CD14-positive monocyte (primary cell): ENCODE results near the gene SH2D3C. TPM values are rescaled to one million over a fixed set of nuclear protein-coding genes. Genes with fewer than 3 reads are reported as not detected.

Source experiments
- DNase-seq, 3 donors: peaks; one replicate each; pipeline ENCODE4 v3.0.0-alpha.2; 2011 to 2022
- H2AFZ ChIP-seq: 2 replicates; pipeline ENCODE4 v1.6.0; 2012; ENCODE audit warnings: mild to moderate bottlenecking, low read depth, low read length, inconsistent platforms; ENCODE audit not compliant: insufficient read depth, poor library complexity, severe bottlenecking
- H3K27ac ChIP-seq, 2 donors: 1 replicate in 1 of 2; 2 replicates in 1 of 2; pipeline ENCODE4 v1.5.1; 2012 to 2013; ENCODE audit warnings: low read length in 2 of 2, control low read depth in 1 of 2, inconsistent platforms in 1 of 2, low read depth in 1 of 2, mild to moderate bottlenecking in 1 of 2
- H3K27me3 ChIP-seq, 2 donors: one replicate each; pipeline versions ENCODE4 v1.6.0 to v1.6.1; 2011 to 2013; ENCODE audit warnings: low read length in 2 of 2; ENCODE audit not compliant: control insufficient read depth in 2 of 2, insufficient read depth in 2 of 2
- H3K36me3 ChIP-seq, 2 donors: replicated peaks in 1 of 2; 1 replicate in 1 of 2; 2 replicates in 1 of 2; pipeline versions ENCODE4 v1.5.1 to v1.6.1; 2012 to 2013; ENCODE audit warnings: low read length in 2 of 2, control low read depth in 1 of 2, inconsistent platforms in 1 of 2, mild to moderate bottlenecking in 1 of 2; ENCODE audit not compliant: insufficient read depth in 2 of 2, control insufficient read depth in 1 of 2
- H3K4me1 ChIP-seq, 2 donors: 1 replicate in 1 of 2; 2 replicates in 1 of 2; pipeline versions ENCODE4 v1.5.1 to v1.6.1; 2012 to 2013; ENCODE audit warnings: low read length in 2 of 2, control low read depth in 1 of 2, inconsistent platforms in 1 of 2, mild to moderate bottlenecking in 1 of 2, moderate library complexity in 1 of 2; ENCODE audit not compliant: insufficient read depth in 2 of 2, control insufficient read depth in 1 of 2
- H3K4me2 ChIP-seq: replicated peaks from 2 replicates; pipeline ENCODE3; 2012; ENCODE audit warnings: low read length, moderate library complexity, mild to moderate bottlenecking; ENCODE audit not compliant: poor library complexity, severe bottlenecking; ENCODE audit errors: extremely low read depth
- H3K4me3 ChIP-seq, 3 experiments: fragments of 200-600 bp in 1 of 3; sonication (generic) in 1 of 3; replicated peaks in 1 of 3; 1 replicate in 2 of 3; 2 replicates in 1 of 3; pipeline ENCODE4 v1.5.1; 2011 to 2013; ENCODE audit warnings: low read length in 3 of 3, mild to moderate bottlenecking in 3 of 3, control low read depth in 2 of 3, low read depth in 2 of 3, inconsistent platforms in 1 of 3, moderate library complexity in 1 of 3
- H3K79me2 ChIP-seq: 2 replicates; pipeline ENCODE4 v1.6.0; 2012; ENCODE audit warnings: mild to moderate bottlenecking, control low read depth, inconsistent platforms, low read length, moderate library complexity; ENCODE audit not compliant: insufficient read depth
- H3K9ac ChIP-seq: 2 replicates; pipeline ENCODE4 v1.6.0; 2017; ENCODE audit warnings: low read length, mild to moderate bottlenecking; ENCODE audit not compliant: insufficient read depth, poor library complexity, severe bottlenecking
- H3K9me3 ChIP-seq, 2 donors: replicated peaks in 1 of 2; 1 replicate in 1 of 2; 2 replicates in 1 of 2; pipeline versions ENCODE4 v1.5.1 to v1.6.1; 2012 to 2013; ENCODE audit warnings: low read length in 2 of 2, control low read depth in 1 of 2; ENCODE audit not compliant: control insufficient read depth in 1 of 2, insufficient read depth in 1 of 2
- H4K20me1 ChIP-seq: 2 replicates; pipeline ENCODE4 v1.6.0; 2012; ENCODE audit warnings: mild to moderate bottlenecking, low read length, control low read depth, moderate library complexity; ENCODE audit not compliant: insufficient read depth
- H3K27ac Mint-ChIP-seq, 7 donors: one replicate each; pipeline ENCODE4 v1.8.0; 2020; ENCODE audit warnings: mild to moderate bottlenecking in 7 of 7, mixed read lengths in 7 of 7, moderate library complexity in 6 of 7, inconsistent platforms in 2 of 7
- H3K27me3 Mint-ChIP-seq, 3 donors: one replicate each; pipeline ENCODE4 v1.8.0; 2021 to 2022; ENCODE audit warnings: low read depth in 3 of 3, mild to moderate bottlenecking in 3 of 3, mixed read lengths in 3 of 3, moderate library complexity in 3 of 3, inconsistent platforms in 1 of 3
- H3K36me3 Mint-ChIP-seq, 2 donors: one replicate each; pipeline ENCODE4 v1.8.0; 2020; ENCODE audit warnings: mixed read lengths in 2 of 2, inconsistent platforms in 1 of 2, mild to moderate bottlenecking in 1 of 2
- H3K4me1 Mint-ChIP-seq: one replicate; pipeline ENCODE4 v1.8.0; 2020; ENCODE audit warnings: mild to moderate bottlenecking, mixed read lengths
- H3K4me3 Mint-ChIP-seq, 2 donors: one replicate each; pipeline ENCODE4 v1.8.0; 2020; ENCODE audit warnings: mild to moderate bottlenecking in 2 of 2, mixed read lengths in 2 of 2, moderate library complexity in 1 of 2
- H3K9me3 Mint-ChIP-seq, 7 donors: one replicate each; pipeline ENCODE4 v1.8.0; 2020 to 2022; ENCODE audit warnings: mixed read lengths in 7 of 7, mild to moderate bottlenecking in 6 of 7, moderate library complexity in 6 of 7, inconsistent platforms in 2 of 7
- WGBS: methylation state at CpG from one replicate; pipeline ENCODE4 v1.1.5; 2013; ENCODE audit warnings: missing lambda C conversion rate; ENCODE audit not compliant: insufficient coverage; 5-methylcytosine and 5-hydroxymethylcytosine counted together
- intact Hi-C, 2 donors: fragments of 100-400 bp; cut with micrococcal nuclease; formaldehyde crosslinking; loops; one replicate each; pipeline versions ENCODE4 v1.15.0 to v1.15.1; 2023
- polyA plus RNA-seq, 3 donors: library from polyadenylated mRNA; depleted of rRNA in 1 of 3; unstranded in 2 of 3; stranded (reverse) in 1 of 3; fragments of 300-500 nt in 2 of 3; fragments of >200 nt in 1 of 3; fragmentation: Illumina TruSeq in 2 of 3; gene quantifications; 1 replicate in 2 of 3; 2 replicates in 1 of 3; pipeline ENCODE4 v1.2.3, GENCODE V29; 2012 to 2021
- TF ChIP-seq, protein P1 (sequence below): fragments of 200-600 bp; IDR thresholded peaks from one replicate; pipeline ENCODE4 v1.8.0; 2022; ENCODE audit warnings: antibody characterized with exemption, mild to moderate bottlenecking

Gene SH2D3C
- polyA plus RNA-seq, 3 donors, result 11.5 to 47.3 (median 20.5) TPM

DNA sequence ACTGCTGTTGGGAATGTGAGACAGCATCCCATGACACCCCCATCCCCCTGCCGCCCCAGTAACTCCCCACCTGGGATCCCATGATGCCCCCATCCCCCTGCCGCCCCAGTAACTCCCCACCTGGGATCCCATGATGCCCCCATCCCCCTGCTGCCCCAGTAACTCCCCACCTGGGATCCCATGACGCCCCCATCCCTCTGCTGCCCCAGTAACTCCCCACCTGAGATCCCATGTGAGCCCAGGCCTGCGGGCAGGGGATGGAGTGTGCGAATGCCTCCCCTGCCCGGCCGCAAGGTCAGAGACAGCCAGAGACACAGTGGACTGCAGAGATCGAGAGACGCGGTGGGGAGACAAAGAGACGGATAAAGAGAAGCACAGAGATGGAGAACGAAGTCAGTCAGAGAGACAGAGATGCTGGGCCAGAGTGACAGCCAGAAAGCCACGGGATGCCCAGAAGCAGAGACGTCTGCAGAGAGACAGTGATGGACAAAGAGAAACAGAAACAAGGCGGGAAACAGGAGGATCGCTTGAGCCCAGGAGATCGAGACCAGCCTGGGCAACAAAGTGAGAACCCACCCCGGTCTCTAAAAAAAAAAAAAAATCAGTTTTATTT is 992 bp downstream of the SH2D3C start:
- H3K4me2 ChIP-seq, result peak overlapping the region; percentile 89
- intact Hi-C loops, result loop anchor here in 1 of 2 donors (5.0 kb wide), 1 partner anchor 140 kb away; the partner anchor contains the start of gene ST6GALNAC4
- peaks cover 0 to 6% (median 0%) of the 10 kb centered on the region in 7 donors for H3K9me3 Mint-ChIP-seq
- no peaks in the 10 kb centered on the region for H3K27me3 ChIP-seq
- peak overlapping the region; percentile 99 to 100 for H3K4me3 Mint-ChIP-seq
- WGBS, result 6% methylated on average over 11 of the region's 18 CpGs
- H3K36me3 Mint-ChIP-seq, result peaks cover 22 to 39% of the 10 kb centered on the region in 2 donors
- H3K4me1 ChIP-seq, result peaks cover 79 to 87% of the 10 kb centered on the region in 2 donors
- H3K36me3 ChIP-seq, result peaks cover 20 to 28% of the 10 kb centered on the region in 2 donors
- H3K27ac Mint-ChIP-seq, result peak overlapping the region; percentile 93 to 99 (median 98)
- no peaks in the 10 kb centered on the region for H3K9me3 ChIP-seq
- DNase-seq, result no peak
- peak overlapping the region; percentile 74 to 98 (median 91) for H3K4me3 ChIP-seq
- H3K79me2 ChIP-seq, result peaks cover 91% of the 10 kb centered on the region
- peak overlapping the region; percentile 96 to 98 for H3K27ac ChIP-seq
- H3K9ac ChIP-seq, result peak overlapping the region; percentile 90
- TF ChIP-seq, protein P1, sequence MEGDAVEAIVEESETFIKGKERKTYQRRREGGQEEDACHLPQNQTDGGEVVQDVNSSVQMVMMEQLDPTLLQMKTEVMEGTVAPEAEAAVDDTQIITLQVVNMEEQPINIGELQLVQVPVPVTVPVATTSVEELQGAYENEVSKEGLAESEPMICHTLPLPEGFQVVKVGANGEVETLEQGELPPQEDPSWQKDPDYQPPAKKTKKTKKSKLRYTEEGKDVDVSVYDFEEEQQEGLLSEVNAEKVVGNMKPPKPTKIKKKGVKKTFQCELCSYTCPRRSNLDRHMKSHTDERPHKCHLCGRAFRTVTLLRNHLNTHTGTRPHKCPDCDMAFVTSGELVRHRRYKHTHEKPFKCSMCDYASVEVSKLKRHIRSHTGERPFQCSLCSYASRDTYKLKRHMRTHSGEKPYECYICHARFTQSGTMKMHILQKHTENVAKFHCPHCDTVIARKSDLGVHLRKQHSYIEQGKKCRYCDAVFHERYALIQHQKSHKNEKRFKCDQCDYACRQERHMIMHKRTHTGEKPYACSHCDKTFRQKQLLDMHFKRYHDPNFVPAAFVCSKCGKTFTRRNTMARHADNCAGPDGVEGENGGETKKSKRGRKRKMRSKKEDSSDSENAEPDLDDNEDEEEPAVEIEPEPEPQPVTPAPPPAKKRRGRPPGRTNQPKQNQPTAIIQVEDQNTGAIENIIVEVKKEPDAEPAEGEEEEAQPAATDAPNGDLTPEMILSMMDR, result no peak
- H4K20me1 ChIP-seq, result peaks cover 51% of the 10 kb centered on the region
- H3K27me3 Mint-ChIP-seq, result peaks cover 0 to 7% (median 2%) of the 10 kb centered on the region in 3 donors
- H3K4me1 Mint-ChIP-seq, result peaks cover 73% of the 10 kb centered on the region
- H2AFZ ChIP-seq, result no peak overlapping the region

DNA sequence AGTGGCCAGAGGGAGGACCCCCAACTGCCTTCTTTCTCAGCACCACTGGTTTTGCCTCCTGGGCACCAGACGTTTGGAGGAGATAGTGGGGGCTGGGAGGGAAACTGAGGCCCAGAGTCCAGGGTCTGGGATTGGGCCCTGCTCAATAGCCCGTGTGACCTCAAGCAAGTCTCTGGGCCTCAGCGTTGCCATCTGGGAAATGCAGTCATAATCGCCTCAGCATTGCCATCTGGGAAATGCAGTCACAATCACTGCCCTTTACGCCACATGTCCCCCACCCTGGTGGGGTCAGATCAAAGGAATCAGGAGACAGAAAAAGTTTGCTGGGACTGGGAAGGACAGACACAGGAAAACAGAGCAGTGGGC is 1.6 kb downstream of the SH2D3C start:
- Histone ChIP-seq H3K4me2 (peak overlapping the region; percentile 89), H3K9ac (peak overlapping the region; percentile 90), H3K9me3 (no peaks in the 10 kb centered on the region), H4K20me1 (peaks cover 57% of the 10 kb centered on the region), H2AFZ (no peak overlapping the region), H3K4me3 (peak overlapping the region; percentile 74 to 98 (median 91)), H3K27ac (peak overlapping the region; percentile 68 to 98), H3K27me3 (no peaks in the 10 kb centered on the region), H3K4me1 (peaks cover 75 to 87% of the 10 kb centered on the region in 2 donors), H3K79me2 (peaks cover 95% of the 10 kb centered on the region), H3K36me3 (peaks cover 22 to 33% of the 10 kb centered on the region in 2 donors)
- Mint-ChIP-seq H3K36me3 (peaks cover 24 to 44% of the 10 kb centered on the region in 2 donors), H3K27me3 (peaks cover 0 to 7% (median 2%) of the 10 kb centered on the region in 3 donors), H3K27ac (peak overlapping the region; percentile 93 to 99 (median 98)), H3K9me3 (peaks cover 0 to 6% (median 0%) of the 10 kb centered on the region in 7 donors), H3K4me3 (peak overlapping the region; percentile 99 to 100), H3K4me1 (peaks cover 73% of the 10 kb centered on the region)
- TF ChIP-seq, protein P1, result no peak
- DNase-seq, result no peak
- intact Hi-C loops, result loop anchor here in 1 of 2 donors (1.0 to 5.0 kb wide), 2 partner anchors 8 to 140 kb away; partner anchors contain the start of gene ST6GALNAC4
- 0% methylated on average over 3 of the region's 5 CpGs for WGBS
